GM12891 (cell line): Measurements from ENCODE around the gene SNU13.

ENCODE experiments used
- DNase-seq: peaks from one replicate; pipeline ENCODE4 v3.0.0; 2011; ENCODE audit warnings: low spot score; ENCODE audit not compliant: insufficient read length
- FAIRE-seq: peaks from 2 replicates; lab custom pipeline; 2011; peaks lifted over from hg19 to GRCh38; lab: Jason Lieb, UNC
- PAX5 ChIP-seq: IDR thresholded peaks from 2 replicates; pipeline ENCODE4 v1.6.1; 2011; ENCODE audit warnings: low read length, moderate library complexity, mild to moderate bottlenecking; ENCODE audit not compliant: insufficient read depth, severe bottlenecking
- POLR2A ChIP-seq: IDR thresholded peaks from 2 replicates; pipeline ENCODE4 v1.6.1; 2011; ENCODE audit warnings: low read depth, low read length, control low read depth
- POLR2AphosphoS5 ChIP-seq: IDR thresholded peaks from 2 replicates; pipeline ENCODE4 v1.6.1; 2011; ENCODE audit warnings: low read depth, low read length, control low read depth
- POU2F2 ChIP-seq: IDR thresholded peaks from 2 replicates; pipeline ENCODE4 v1.6.1; 2011; ENCODE audit warnings: low read depth, mild to moderate bottlenecking, control low read depth, low read length, moderate library complexity
- SPI1 ChIP-seq: IDR thresholded peaks from 2 replicates; pipeline ENCODE4 v1.6.1; 2011; ENCODE audit warnings: low read depth, low read length, control low read depth
- TAF1 ChIP-seq: IDR thresholded peaks from 2 replicates; pipeline ENCODE4 v1.6.1; 2011; ENCODE audit warnings: low read depth, low read length, control low read depth

Gene SNU13

GRCh38 chr22:41625577-41625976 is 63.1 kb downstream of the SNU13 start:
- no peak for FAIRE-seq
- no peak for DNase-seq
- TF ChIP-seq TAF1 (no peak), POLR2A (no peak), POLR2AphosphoS5 (no peak), SPI1 (no peak), PAX5 (no peak), POU2F2 (no peak)
